Measurements from ENCODE around the gene BORCS6.

The BORCS6 gene

DNA sequence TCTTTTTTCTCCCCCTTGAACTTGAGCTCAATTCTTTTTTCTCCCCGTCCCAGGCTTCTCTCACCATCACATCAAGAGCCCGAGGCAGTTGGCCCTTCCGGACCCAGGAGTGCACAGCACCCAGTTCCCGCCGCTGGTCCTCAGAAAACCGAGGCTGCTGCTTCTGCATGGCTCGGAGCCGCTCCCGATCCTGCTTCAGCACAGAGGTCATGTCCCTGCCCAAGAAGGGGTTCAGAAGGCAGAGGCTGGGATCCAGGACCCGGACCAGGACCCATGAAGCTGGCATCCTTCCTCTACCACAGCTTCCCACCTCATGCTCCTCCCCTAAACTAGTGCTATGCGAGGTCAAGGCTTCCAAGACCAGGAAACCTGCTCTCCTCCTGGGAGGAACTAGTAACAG is 48.2 kb downstream of the BORCS6 start:
- Histone ChIP-seq H4K91ac (ENCODE audit: low read depth, low read length, poor library complexity) (no peak overlapping the region), H3K27me3 (ENCODE audit: control insufficient read depth in 3 of 3, insufficient read depth in 3 of 3, low read depth in 1 of 3, low read length in 3 of 3) (peaks cover 0 to 7% (median 0%) of the 10 kb centered on the region in 3 experiments), H3K9ac (ENCODE audit: low read depth, low read length, poor library complexity) (no peak overlapping the region), H3K36me3 (replicated peaks in 1 of 2; ENCODE audit: control insufficient read depth in 2 of 2, insufficient read depth in 2 of 2, low read length in 2 of 2) (peaks cover 50 to 65% of the 10 kb centered on the region in 2 donors), H3K4me3 (ENCODE audit: low read length in 2 of 2) (no peak overlapping the region), H3K9me3 (replicated peaks in 1 of 2; ENCODE audit: control insufficient read depth in 2 of 2, insufficient read depth in 1 of 2, low read depth in 1 of 2, low read length in 2 of 2) (no peaks in the 10 kb centered on the region), H3K18ac (ENCODE audit: low read length) (no peak overlapping the region), H3K4me2 (ENCODE audit: insufficient read depth, low read length, poor library complexity, severe bottlenecking) (no peak overlapping the region), H3K23ac (ENCODE audit: low read depth, low read length, poor library complexity) (no peak overlapping the region), H3K79me1 (ENCODE audit: low read depth, low read length) (peaks cover 6% of the 10 kb centered on the region), H2AFZ (ENCODE audit: low read length) (no peak overlapping the region), H2BK15ac (ENCODE audit: low read length) (no peak overlapping the region), H4K8ac (ENCODE audit: low read depth, low read length) (no peak overlapping the region), H2BK120ac (ENCODE audit: low read depth, low read length) (no peak overlapping the region), H2BK5ac (ENCODE audit: low read length) (no peak overlapping the region), H3K14ac (ENCODE audit: low read length) (no peak overlapping the region), H3K27ac (replicated peaks; ENCODE audit: low read length) (no peak overlapping the region), H3K4me1 (ENCODE audit: control insufficient read depth in 2 of 2, insufficient read depth in 1 of 2, low read depth in 1 of 2, low read length in 2 of 2) (peaks cover 0 to 5% of the 10 kb centered on the region in 2 donors), H2BK12ac (ENCODE audit: low read length) (no peak overlapping the region), H2AK5ac (ENCODE audit: low read depth, low read length) (no peak overlapping the region), H3K4ac (ENCODE audit: low read length) (no peak overlapping the region)
- WGBS, 2 donors (ENCODE audit: extremely low coverage in 2 of 2, insufficient read length in 2 of 2, insufficient replicate concordance in 1 of 2) = no CpG with 5 or more reads among the region's 11 CpGs
- no peak for DNase-seq (ENCODE audit: low spot score)

DNA sequence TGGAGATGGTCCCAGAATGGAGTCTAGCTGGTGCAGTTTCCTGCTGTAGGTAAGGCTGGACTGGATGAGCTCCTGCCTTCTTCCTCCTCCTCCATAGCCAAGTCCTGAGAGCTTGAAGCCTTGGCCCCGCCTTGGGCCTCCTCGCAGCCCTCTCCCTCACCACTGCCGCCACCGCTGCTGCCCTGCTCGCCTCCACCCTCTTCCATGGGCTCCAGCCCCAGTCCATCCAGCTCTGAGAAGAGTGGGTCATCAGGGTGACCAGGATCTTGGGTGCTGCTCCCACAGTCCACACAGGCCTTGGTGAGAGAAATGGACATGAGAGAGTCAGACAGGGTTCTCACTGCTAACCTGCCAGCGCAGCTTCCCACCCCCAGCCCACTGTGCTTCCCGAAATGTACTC is 48.9 kb downstream of the BORCS6 start:
- Histone ChIP-seq H4K91ac (ENCODE audit: low read depth, low read length, poor library complexity) (no peak overlapping the region), H2BK5ac (ENCODE audit: low read length) (peak overlapping the region; percentile 56), H3K4ac (ENCODE audit: low read length) (no peak overlapping the region), H3K4me2 (ENCODE audit: insufficient read depth, low read length, poor library complexity, severe bottlenecking) (no peak overlapping the region), H2BK15ac (ENCODE audit: low read length) (no peak overlapping the region), H3K27me3 (ENCODE audit: control insufficient read depth in 3 of 3, insufficient read depth in 3 of 3, low read depth in 1 of 3, low read length in 3 of 3) (peaks cover 0 to 7% (median 0%) of the 10 kb centered on the region in 3 experiments), H3K27ac (replicated peaks; ENCODE audit: low read length) (no peak overlapping the region), H2BK12ac (ENCODE audit: low read length) (no peak overlapping the region), H3K4me1 (ENCODE audit: control insufficient read depth in 2 of 2, insufficient read depth in 1 of 2, low read depth in 1 of 2, low read length in 2 of 2) (peaks cover 0 to 5% of the 10 kb centered on the region in 2 donors), H2AFZ (ENCODE audit: low read length) (no peak overlapping the region), H3K4me3 (ENCODE audit: low read length in 2 of 2) (no peak overlapping the region), H2BK120ac (ENCODE audit: low read depth, low read length) (no peak overlapping the region), H4K8ac (ENCODE audit: low read depth, low read length) (no peak overlapping the region), H2AK5ac (ENCODE audit: low read depth, low read length) (no peak overlapping the region), H3K79me1 (ENCODE audit: low read depth, low read length) (peaks cover 6% of the 10 kb centered on the region), H3K36me3 (replicated peaks in 1 of 2; ENCODE audit: control insufficient read depth in 2 of 2, insufficient read depth in 2 of 2, low read length in 2 of 2) (peaks cover 43 to 58% of the 10 kb centered on the region in 2 donors), H3K18ac (ENCODE audit: low read length) (no peak overlapping the region), H3K14ac (ENCODE audit: low read length) (no peak overlapping the region), H3K23ac (ENCODE audit: low read depth, low read length, poor library complexity) (no peak overlapping the region), H3K9ac (ENCODE audit: low read depth, low read length, poor library complexity) (no peak overlapping the region), H3K9me3 (replicated peaks in 1 of 2; ENCODE audit: control insufficient read depth in 2 of 2, insufficient read depth in 1 of 2, low read depth in 1 of 2, low read length in 2 of 2) (no peaks in the 10 kb centered on the region)
- no peak for DNase-seq (ENCODE audit: low spot score)
- WGBS, 2 donors (ENCODE audit: extremely low coverage in 2 of 2, insufficient read length in 2 of 2, insufficient replicate concordance in 1 of 2) = no CpG with 5 or more reads among the region's 7 CpGs

DNA sequence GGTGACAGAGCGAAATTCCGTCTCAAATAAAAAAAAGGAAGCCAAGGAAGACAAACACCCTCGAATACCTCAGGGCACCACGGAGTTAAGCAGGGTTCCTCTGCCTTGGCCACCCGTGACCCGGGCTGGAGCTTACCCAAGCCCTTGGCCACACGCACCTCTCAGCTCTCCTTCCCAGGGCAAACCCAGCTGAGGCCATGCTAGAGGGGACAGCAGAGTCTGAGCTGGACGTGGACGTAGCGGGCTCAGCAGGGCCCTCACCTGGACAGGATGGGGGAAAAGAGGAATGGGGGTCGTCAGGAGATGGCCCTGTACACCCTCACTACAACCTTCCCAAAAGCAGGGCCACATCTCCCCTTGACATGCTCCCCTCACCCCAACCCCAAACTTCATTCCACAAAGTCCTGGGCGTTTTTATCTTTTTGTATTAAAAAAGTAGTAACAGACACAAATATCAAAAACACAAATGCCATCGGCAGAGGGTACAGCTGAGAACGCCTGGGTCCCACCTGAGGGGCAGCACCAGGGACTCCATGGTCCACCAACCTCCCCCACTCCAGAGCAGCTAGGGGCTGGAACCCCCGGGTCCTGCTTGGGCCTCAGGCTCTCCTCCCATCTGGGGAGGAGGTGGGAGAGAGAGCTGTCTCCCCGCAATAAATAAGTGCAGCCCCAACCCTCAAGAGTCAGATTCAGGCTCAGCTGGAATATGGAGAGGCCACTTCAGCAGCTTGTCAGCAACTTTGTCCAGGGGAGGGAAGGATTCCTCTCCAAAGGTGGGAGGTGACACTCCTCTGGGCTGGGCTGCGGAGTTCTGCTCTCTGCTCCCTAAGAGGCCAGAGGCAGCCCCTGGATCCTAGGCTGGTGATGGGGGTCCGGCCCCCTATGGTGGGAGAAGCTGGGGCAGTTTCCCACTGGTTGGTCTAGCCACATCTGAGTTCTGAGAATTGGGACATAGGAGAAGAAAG is 49.6 kb downstream of the BORCS6 start:
- Histone ChIP-seq H3K4me1 (ENCODE audit: control insufficient read depth in 2 of 2, insufficient read depth in 1 of 2, low read depth in 1 of 2, low read length in 2 of 2) (peaks cover 0 to 5% of the 10 kb centered on the region in 2 donors), H2AFZ (ENCODE audit: low read length) (no peak overlapping the region), H2BK120ac (ENCODE audit: low read depth, low read length) (no peak overlapping the region), H3K4me3 (ENCODE audit: low read length in 2 of 2) (no peak overlapping the region), H3K79me1 (ENCODE audit: low read depth, low read length) (peaks cover 6% of the 10 kb centered on the region), H3K36me3 (replicated peaks in 1 of 2; ENCODE audit: control insufficient read depth in 2 of 2, insufficient read depth in 2 of 2, low read length in 2 of 2) (peaks cover 37 to 51% of the 10 kb centered on the region in 2 donors), H3K27ac (replicated peaks; ENCODE audit: low read length) (no peak overlapping the region), H2BK5ac (ENCODE audit: low read length) (peak overlapping the region; percentile 56), H2BK15ac (ENCODE audit: low read length) (no peak overlapping the region), H4K91ac (ENCODE audit: low read depth, low read length, poor library complexity) (no peak overlapping the region), H3K4ac (ENCODE audit: low read length) (no peak overlapping the region), H2BK12ac (ENCODE audit: low read length) (no peak overlapping the region), H3K18ac (ENCODE audit: low read length) (no peak overlapping the region), H4K8ac (ENCODE audit: low read depth, low read length) (no peak overlapping the region), H3K4me2 (ENCODE audit: insufficient read depth, low read length, poor library complexity, severe bottlenecking) (no peak overlapping the region), H3K9me3 (replicated peaks in 1 of 2; ENCODE audit: control insufficient read depth in 2 of 2, insufficient read depth in 1 of 2, low read depth in 1 of 2, low read length in 2 of 2) (no peaks in the 10 kb centered on the region), H3K9ac (ENCODE audit: low read depth, low read length, poor library complexity) (no peak overlapping the region), H3K23ac (ENCODE audit: low read depth, low read length, poor library complexity) (no peak overlapping the region), H3K27me3 (ENCODE audit: control insufficient read depth in 3 of 3, insufficient read depth in 3 of 3, low read depth in 1 of 3, low read length in 3 of 3) (peaks cover 0 to 7% (median 0%) of the 10 kb centered on the region in 3 experiments), H2AK5ac (ENCODE audit: low read depth, low read length) (no peak overlapping the region), H3K14ac (ENCODE audit: low read length) (no peak overlapping the region)
- DNase-seq (ENCODE audit: low spot score) = no peak
- no CpG with 5 or more reads among the region's 18 CpGs for WGBS, 2 donors (ENCODE audit: extremely low coverage in 2 of 2, insufficient read length in 2 of 2, insufficient replicate concordance in 1 of 2)

DNA sequence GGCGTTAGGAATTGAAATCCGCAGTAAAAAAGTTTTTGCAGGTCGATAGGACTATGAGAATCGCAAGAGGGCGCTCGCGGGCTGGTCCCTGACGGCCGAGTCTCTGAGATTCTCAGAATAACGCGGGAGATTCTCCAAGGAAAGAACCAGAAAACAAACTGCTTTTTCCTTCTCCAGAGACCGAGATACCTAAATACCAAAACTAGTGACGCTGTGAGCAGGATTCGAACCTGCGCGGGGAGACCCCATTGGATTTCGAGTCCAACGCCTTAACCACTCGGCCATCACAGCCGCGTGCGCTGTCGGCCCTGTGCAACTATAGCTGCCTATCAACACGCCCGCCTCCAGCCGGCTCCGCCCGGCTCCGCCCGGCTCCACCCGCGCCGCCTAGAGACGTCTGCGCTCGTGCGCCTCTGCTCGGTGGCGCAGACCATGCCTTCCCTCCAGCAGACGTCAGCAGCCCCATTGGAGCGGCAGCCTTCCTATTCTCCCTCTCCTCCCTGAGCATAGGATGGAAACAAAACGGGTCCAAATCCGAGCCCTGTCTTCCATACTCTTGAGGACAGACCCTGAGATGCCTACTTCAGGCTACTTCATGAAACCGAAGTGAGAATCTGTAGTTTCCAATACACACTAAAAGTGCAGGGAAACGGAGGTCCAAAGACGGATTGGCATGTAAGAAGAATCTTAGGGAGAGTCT is 51.2 kb downstream of the BORCS6 start:
- DNase-seq (ENCODE audit: low spot score) = peak; percentile 97
- no peak overlapping the region for H2BK120ac ChIP-seq (ENCODE audit: low read depth, low read length)
- peak overlapping the region; percentile 59 to 79 for H3K4me3 ChIP-seq (ENCODE audit: low read length in 2 of 2)
- no peak overlapping the region for H3K14ac ChIP-seq (ENCODE audit: low read length)
- no peak overlapping the region for H3K4ac ChIP-seq (ENCODE audit: low read length)
- H3K23ac ChIP-seq (ENCODE audit: low read depth, low read length, poor library complexity) = peak overlapping the region; percentile 69
- peak overlapping the region; percentile 72 for H3K9ac ChIP-seq (ENCODE audit: low read depth, low read length, poor library complexity)
- no peak overlapping the region for H2AK5ac ChIP-seq (ENCODE audit: low read depth, low read length)
- H2BK15ac ChIP-seq (ENCODE audit: low read length) = no peak overlapping the region
- peaks cover 5% of the 10 kb centered on the region for H3K79me1 ChIP-seq (ENCODE audit: low read depth, low read length)
- peaks cover 28 to 38% of the 10 kb centered on the region in 2 donors for H3K36me3 ChIP-seq (replicated peaks in 1 of 2; ENCODE audit: control insufficient read depth in 2 of 2, insufficient read depth in 2 of 2, low read length in 2 of 2)
- H3K27me3 ChIP-seq (ENCODE audit: control insufficient read depth in 3 of 3, insufficient read depth in 3 of 3, low read depth in 1 of 3, low read length in 3 of 3) = peaks cover 0 to 7% (median 0%) of the 10 kb centered on the region in 3 experiments
- H3K27ac ChIP-seq (replicated peaks; ENCODE audit: low read length) = peak overlapping the region; percentile 56
- H2BK12ac ChIP-seq (ENCODE audit: low read length) = no peak overlapping the region
- H2BK5ac ChIP-seq (ENCODE audit: low read length) = no peak overlapping the region
- H4K91ac ChIP-seq (ENCODE audit: low read depth, low read length, poor library complexity) = no peak overlapping the region
- H3K4me1 ChIP-seq (ENCODE audit: control insufficient read depth in 2 of 2, insufficient read depth in 1 of 2, low read depth in 1 of 2, low read length in 2 of 2) = peaks cover 0 to 6% of the 10 kb centered on the region in 2 donors
- peak overlapping the region; percentile 81 for H3K4me2 ChIP-seq (ENCODE audit: insufficient read depth, low read length, poor library complexity, severe bottlenecking)
- WGBS, 2 donors (ENCODE audit: extremely low coverage in 2 of 2, insufficient read length in 2 of 2, insufficient replicate concordance in 1 of 2) = no CpG with 5 or more reads among the region's 46 CpGs
- H3K9me3 ChIP-seq (replicated peaks in 1 of 2; ENCODE audit: control insufficient read depth in 2 of 2, insufficient read depth in 1 of 2, low read depth in 1 of 2, low read length in 2 of 2) = no peaks in the 10 kb centered on the region
- H3K18ac ChIP-seq (ENCODE audit: low read length) = peak overlapping the region; percentile 27
- no peak overlapping the region for H4K8ac ChIP-seq (ENCODE audit: low read depth, low read length)
- peak overlapping the region; percentile 83 for H2AFZ ChIP-seq (ENCODE audit: low read length)
